HL-60 (cell line): ENCODE measurements around the gene ZNF629.

ENCODE experiments used
- CTCF ChIP-seq: IDR thresholded peaks from one replicate; pipeline ENCODE4 v1.5.1; 2011; ENCODE audit warnings: low read length, control low read depth, inconsistent platforms; ENCODE audit not compliant: insufficient read depth
- POLR2AphosphoS5 ChIP-seq: IDR thresholded peaks from 2 replicates; pipeline ENCODE4 v1.6.1; 2012; ENCODE audit warnings: low read depth

- no peak for TF ChIP-seq CTCF
- no peak; the same call in 1 of the 2 replicates for TF ChIP-seq POLR2AphosphoS5
Observed at GRCh38 chr16:30738984-30739951, 47.7 kb downstream of the ZNF629 start.
